Nephron (organoid): ENCODE results near the gene SLC37A3.
"Not testable (repeated sequence)": the region's sequence is repeated elsewhere in the genome, so short reads cannot be mapped to it uniquely, and the experiment has no call there.

Source experiments
- H3K27ac Mint-ChIP-seq, 3 experiments: 2 replicates each; pipeline ENCODE4 v1.8.0; 2020; ENCODE audit warnings: mixed read lengths in 3 of 3, mild to moderate bottlenecking in 2 of 3, moderate library complexity in 1 of 3
- H3K27me3 Mint-ChIP-seq: 2 replicates; pipeline ENCODE4 v1.8.0; 2021; ENCODE audit warnings: low read depth, mild to moderate bottlenecking, moderate library complexity, mixed read lengths
- H3K36me3 Mint-ChIP-seq: 2 replicates; pipeline ENCODE4 v1.8.0; 2020; ENCODE audit warnings: low read depth, mixed read lengths
- H3K4me1 Mint-ChIP-seq: 2 replicates; pipeline ENCODE4 v1.8.0; 2020; ENCODE audit warnings: mixed read lengths
- H3K4me3 Mint-ChIP-seq, 3 experiments: 2 replicates each; pipeline ENCODE4 v1.8.0; 2020; ENCODE audit warnings: mild to moderate bottlenecking in 3 of 3, mixed read lengths in 3 of 3, moderate library complexity in 2 of 3
- H3K9me3 Mint-ChIP-seq: 2 replicates; pipeline ENCODE4 v1.8.0; 2020; ENCODE audit warnings: mixed read lengths
- TF ChIP-seq, protein P1 (sequence below), 3 experiments: fragments of 200-600 bp; sonication (generic); IDR thresholded peaks; one replicate each; pipeline ENCODE4 v1.5.0; 2021; ENCODE audit warnings: antibody characterized with exemption in 3 of 3; ENCODE audit not compliant: unreplicated experiment in 3 of 3

SLC37A3 gene

GRCh38 chr7:140317597-140317996, 80.7 kb downstream of the SLC37A3 start:
- H3K27ac Mint-ChIP-seq: no peak overlapping the region
- H3K27me3 Mint-ChIP-seq: no peaks in the 10 kb centered on the region
- H3K4me1 Mint-ChIP-seq: peaks cover 16% of the 10 kb centered on the region
- H3K9me3 Mint-ChIP-seq: peaks cover 19% of the 10 kb centered on the region
- peaks cover 21% of the 10 kb centered on the region for H3K36me3 Mint-ChIP-seq
- TF ChIP-seq, protein P1, sequence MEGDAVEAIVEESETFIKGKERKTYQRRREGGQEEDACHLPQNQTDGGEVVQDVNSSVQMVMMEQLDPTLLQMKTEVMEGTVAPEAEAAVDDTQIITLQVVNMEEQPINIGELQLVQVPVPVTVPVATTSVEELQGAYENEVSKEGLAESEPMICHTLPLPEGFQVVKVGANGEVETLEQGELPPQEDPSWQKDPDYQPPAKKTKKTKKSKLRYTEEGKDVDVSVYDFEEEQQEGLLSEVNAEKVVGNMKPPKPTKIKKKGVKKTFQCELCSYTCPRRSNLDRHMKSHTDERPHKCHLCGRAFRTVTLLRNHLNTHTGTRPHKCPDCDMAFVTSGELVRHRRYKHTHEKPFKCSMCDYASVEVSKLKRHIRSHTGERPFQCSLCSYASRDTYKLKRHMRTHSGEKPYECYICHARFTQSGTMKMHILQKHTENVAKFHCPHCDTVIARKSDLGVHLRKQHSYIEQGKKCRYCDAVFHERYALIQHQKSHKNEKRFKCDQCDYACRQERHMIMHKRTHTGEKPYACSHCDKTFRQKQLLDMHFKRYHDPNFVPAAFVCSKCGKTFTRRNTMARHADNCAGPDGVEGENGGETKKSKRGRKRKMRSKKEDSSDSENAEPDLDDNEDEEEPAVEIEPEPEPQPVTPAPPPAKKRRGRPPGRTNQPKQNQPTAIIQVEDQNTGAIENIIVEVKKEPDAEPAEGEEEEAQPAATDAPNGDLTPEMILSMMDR (IDR thresholded peaks at IDR 0.05; ENCODE audit: unreplicated experiment in 3 of 3): no peak
- H3K4me3 Mint-ChIP-seq: no peak overlapping the region

GRCh38 chr7:140316165-140316661, 82.1 kb downstream of the SLC37A3 start:
- TF ChIP-seq, protein P1 (IDR thresholded peaks at IDR 0.05; ENCODE audit: unreplicated experiment in 3 of 3): no peak
- Mint-ChIP-seq H3K9me3 (peaks cover 27% of the 10 kb centered on the region), H3K27me3 (no peaks in the 10 kb centered on the region), H3K4me3 (no peak overlapping the region), H3K36me3 (peaks cover 28% of the 10 kb centered on the region), H3K27ac (peak overlapping the region in 1 of 3 experiments; percentile 27), H3K4me1 (peaks cover 16% of the 10 kb centered on the region)

DNA sequence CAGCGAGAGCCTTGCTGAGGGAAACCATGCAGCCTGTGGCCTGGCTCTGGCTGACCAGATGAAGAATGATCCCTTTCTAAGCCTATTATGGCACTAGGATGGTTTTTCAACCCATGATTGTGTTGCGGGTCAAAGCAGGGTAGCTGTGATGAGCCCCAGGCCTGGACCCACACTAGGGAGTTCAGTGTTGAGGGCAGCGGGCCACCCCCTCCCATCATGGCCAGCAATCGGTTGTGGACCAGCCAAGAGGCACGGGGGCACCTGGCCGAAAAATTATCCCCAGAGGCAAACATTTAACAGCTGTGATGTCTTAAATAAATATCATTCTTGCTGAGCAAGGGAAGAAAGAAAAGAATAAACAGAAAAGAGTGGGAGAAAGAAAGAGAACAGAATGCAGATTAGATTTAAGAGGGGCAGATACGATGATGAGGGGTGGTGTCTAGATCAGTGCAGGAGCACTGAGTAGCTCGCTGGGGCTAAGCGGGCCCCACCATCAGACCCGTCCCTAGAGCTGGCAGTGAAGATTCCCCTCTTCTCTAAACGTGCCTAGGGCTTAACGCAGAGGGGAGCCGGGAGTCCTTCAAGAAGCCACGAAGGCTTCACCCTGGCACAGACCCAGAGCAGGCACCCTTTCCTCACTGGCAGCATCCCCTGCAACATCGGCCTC, 82.7 kb downstream of the SLC37A3 start:
- H3K27me3 Mint-ChIP-seq: no peaks in the 10 kb centered on the region
- peaks cover 27% of the 10 kb centered on the region for H3K9me3 Mint-ChIP-seq
- no peak overlapping the region for H3K4me3 Mint-ChIP-seq
- peaks cover 16% of the 10 kb centered on the region for H3K4me1 Mint-ChIP-seq
- peak overlapping the region in 1 of 3 experiments; percentile 27 for H3K27ac Mint-ChIP-seq
- TF ChIP-seq, protein P1 (IDR thresholded peaks at IDR 0.05; ENCODE audit: unreplicated experiment in 3 of 3): no peak
- H3K36me3 Mint-ChIP-seq: peaks cover 28% of the 10 kb centered on the region

GRCh38 chr7:140314573-140315480, 83.5 kb downstream of the SLC37A3 start:
- TF ChIP-seq, protein P1 (IDR thresholded peaks at IDR 0.05; ENCODE audit: unreplicated experiment in 3 of 3): no peak
- Mint-ChIP-seq H3K4me3 (no peak overlapping the region), H3K27ac (no peak overlapping the region), H3K27me3 (no peaks in the 10 kb centered on the region), H3K9me3 (peaks cover 27% of the 10 kb centered on the region), H3K36me3 (peaks cover 28% of the 10 kb centered on the region), H3K4me1 (peaks cover 16% of the 10 kb centered on the region)

GRCh38 chr7:140312141-140312846, 86.0 kb downstream of the SLC37A3 start:
- TF ChIP-seq, protein P1 (IDR thresholded peaks at IDR 0.05; ENCODE audit: unreplicated experiment in 3 of 3): no peak
- Mint-ChIP-seq H3K4me1 (peaks cover 16% of the 10 kb centered on the region), H3K27ac (no peak overlapping the region), H3K36me3 (peaks cover 16% of the 10 kb centered on the region), H3K4me3 (no peak overlapping the region), H3K27me3 (no peaks in the 10 kb centered on the region), H3K9me3 (peaks cover 21% of the 10 kb centered on the region)

- not testable (repeated sequence) for H3K27me3 Mint-ChIP-seq, H3K4me3 Mint-ChIP-seq, H3K27ac Mint-ChIP-seq
- peaks cover 12% of the 10 kb centered on the region for H3K36me3 Mint-ChIP-seq
- H3K9me3 Mint-ChIP-seq: peaks cover 21% of the 10 kb centered on the region
- H3K4me1 Mint-ChIP-seq: peaks cover 12% of the 10 kb centered on the region
Observed at GRCh38 chr7:140311128-140311527, 87.2 kb downstream of the SLC37A3 start.
